PFSK-1 (cell line): ENCODE data around the gene UCK2.

Experiments used
- POLR2AphosphoS5 ChIP-seq: IDR thresholded peaks from 2 replicates; pipeline ENCODE4 v1.6.1; 2012; ENCODE audit warnings: low read depth, mild to moderate bottlenecking, control low read depth, low read length, moderate library complexity
- SIN3A ChIP-seq: IDR thresholded peaks from 2 replicates; pipeline ENCODE4 v1.6.1; 2012; ENCODE audit warnings: mild to moderate bottlenecking, low read length, moderate library complexity, borderline replicate concordance; ENCODE audit not compliant: insufficient read depth
- TF ChIP-seq, protein P1 (sequence below), 2 experiments: IDR thresholded peaks; 2 replicates each; pipeline versions ENCODE4 v1.6.1 to v1.8.0; 2011 to 2012; ENCODE audit warnings: low read depth in 2 of 2, low read length in 2 of 2, control low read depth in 1 of 2, inconsistent platforms in 1 of 2, mild to moderate bottlenecking in 1 of 2, moderate library complexity in 1 of 2; ENCODE audit not compliant: insufficient read depth in 1 of 2

DNA sequence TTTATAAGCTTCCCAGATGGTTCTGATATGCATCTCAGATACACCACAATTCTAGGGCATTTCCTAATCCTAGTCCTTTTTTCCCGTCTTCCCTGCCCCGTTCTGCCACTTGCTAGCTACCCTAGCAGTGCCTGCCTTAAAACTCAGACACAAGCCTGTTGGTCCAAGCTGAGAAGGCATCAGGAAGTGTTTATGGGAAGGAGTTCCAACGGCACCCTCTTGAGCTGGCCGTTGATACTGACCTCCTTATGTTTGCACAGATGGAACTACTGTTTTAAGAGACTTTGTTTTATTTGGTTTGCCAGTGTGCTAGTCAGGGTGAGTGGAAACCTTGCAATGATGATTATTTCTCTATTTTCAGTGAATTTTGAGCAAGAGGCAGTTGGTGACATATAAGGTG is 67.2 kb downstream of the UCK2 start:
- TF ChIP-seq POLR2AphosphoS5 (no peak), SIN3A (no peak)
- TF ChIP-seq, protein P1, sequence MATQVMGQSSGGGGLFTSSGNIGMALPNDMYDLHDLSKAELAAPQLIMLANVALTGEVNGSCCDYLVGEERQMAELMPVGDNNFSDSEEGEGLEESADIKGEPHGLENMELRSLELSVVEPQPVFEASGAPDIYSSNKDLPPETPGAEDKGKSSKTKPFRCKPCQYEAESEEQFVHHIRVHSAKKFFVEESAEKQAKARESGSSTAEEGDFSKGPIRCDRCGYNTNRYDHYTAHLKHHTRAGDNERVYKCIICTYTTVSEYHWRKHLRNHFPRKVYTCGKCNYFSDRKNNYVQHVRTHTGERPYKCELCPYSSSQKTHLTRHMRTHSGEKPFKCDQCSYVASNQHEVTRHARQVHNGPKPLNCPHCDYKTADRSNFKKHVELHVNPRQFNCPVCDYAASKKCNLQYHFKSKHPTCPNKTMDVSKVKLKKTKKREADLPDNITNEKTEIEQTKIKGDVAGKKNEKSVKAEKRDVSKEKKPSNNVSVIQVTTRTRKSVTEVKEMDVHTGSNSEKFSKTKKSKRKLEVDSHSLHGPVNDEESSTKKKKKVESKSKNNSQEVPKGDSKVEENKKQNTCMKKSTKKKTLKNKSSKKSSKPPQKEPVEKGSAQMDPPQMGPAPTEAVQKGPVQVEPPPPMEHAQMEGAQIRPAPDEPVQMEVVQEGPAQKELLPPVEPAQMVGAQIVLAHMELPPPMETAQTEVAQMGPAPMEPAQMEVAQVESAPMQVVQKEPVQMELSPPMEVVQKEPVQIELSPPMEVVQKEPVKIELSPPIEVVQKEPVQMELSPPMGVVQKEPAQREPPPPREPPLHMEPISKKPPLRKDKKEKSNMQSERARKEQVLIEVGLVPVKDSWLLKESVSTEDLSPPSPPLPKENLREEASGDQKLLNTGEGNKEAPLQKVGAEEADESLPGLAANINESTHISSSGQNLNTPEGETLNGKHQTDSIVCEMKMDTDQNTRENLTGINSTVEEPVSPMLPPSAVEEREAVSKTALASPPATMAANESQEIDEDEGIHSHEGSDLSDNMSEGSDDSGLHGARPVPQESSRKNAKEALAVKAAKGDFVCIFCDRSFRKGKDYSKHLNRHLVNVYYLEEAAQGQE (IDR thresholded peaks at IDR 0.05; ENCODE audit: insufficient read depth in 1 of 2, low read depth in 2 of 2, low read length in 2 of 2) = no peak
